ENCODE data around the gene FAM20B. TPM values are rescaled to one million over a fixed set of nuclear protein-coding genes. Genes with fewer than 3 reads are reported as not detected.

The FAM20B gene
- total RNA-seq, 2 experiments from 2014 or later: 25.5 to 27.2 TPM

- H3K27ac Mint-ChIP-seq: no peak overlapping the region
- no peaks in the 10 kb centered on the region for H3K36me3 Mint-ChIP-seq (ENCODE audit: low read depth)
- ChIA-PET CTCF (interaction anchor here (1.1 kb wide), 1 partner anchor 8 kb away, joined by 5 read pairs; no protein-coding TSS in a partner anchor), POLR2A (no interaction called here)
- H3K4me1 Mint-ChIP-seq: no peaks in the 10 kb centered on the region
- no peaks in the 10 kb centered on the region for H3K27me3 Mint-ChIP-seq
- DNase-seq: no peak
- H3K9me3 Mint-ChIP-seq: no peaks in the 10 kb centered on the region
- H3K4me3 Mint-ChIP-seq: no peak overlapping the region
Measured at GRCh38 chr1:179010671-179011070, 15.0 kb upstream of the FAM20B start.

- Mint-ChIP-seq H3K4me1 (peaks cover 4% of the 10 kb centered on the region), H3K27ac (no peak overlapping the region), H3K27me3 (no peaks in the 10 kb centered on the region), H3K36me3 (ENCODE audit: low read depth) (no peaks in the 10 kb centered on the region), H3K4me3 (no peak overlapping the region), H3K9me3 (no peaks in the 10 kb centered on the region)
- no peak for DNase-seq
- ChIA-PET POLR2A (no interaction called here), CTCF (no interaction called here)
Measured at GRCh38 chr1:179012038-179012437, 13.7 kb upstream of the FAM20B start.

GRCh38 chr1:179014123-179014522 lies 11.6 kb upstream of the FAM20B start:
- H3K9me3 Mint-ChIP-seq: no peaks in the 10 kb centered on the region

GRCh38 chr1:179015396-179015795 lies 10.3 kb upstream of the FAM20B start:
- CTCF ChIA-PET: interaction anchor here (0.7 kb wide), 1 partner anchor 353 kb away, joined by 4 read pairs; no protein-coding TSS in a partner anchor
- peaks cover 2% of the 10 kb centered on the region for H3K27me3 Mint-ChIP-seq
- no peak overlapping the region for H3K27ac Mint-ChIP-seq

More at GRCh38 chr1:179014123-179014522, 11.6 kb upstream of the FAM20B start:
- Mint-ChIP-seq H3K27me3 (peaks cover 2% of the 10 kb centered on the region), H3K36me3 (ENCODE audit: low read depth) (no peaks in the 10 kb centered on the region), H3K4me1 (peaks cover 6% of the 10 kb centered on the region), H3K4me3 (no peak overlapping the region), H3K27ac (no peak overlapping the region)
- ChIA-PET POLR2A (no interaction called here), CTCF (interaction anchor here (0.7 to 1.1 kb wide), 2 partner anchors 10 to 11 kb away, joined by 5 to 7 read pairs; no protein-coding TSS in a partner anchor)
- no peak for DNase-seq

GRCh38 chr1:179016706-179017382 lies 8.8 kb upstream of the FAM20B start:
- Mint-ChIP-seq H3K4me1 (peaks cover 6% of the 10 kb centered on the region), H3K9me3 (no peaks in the 10 kb centered on the region), H3K27me3 (peaks cover 2% of the 10 kb centered on the region), H3K36me3 (ENCODE audit: low read depth) (no peaks in the 10 kb centered on the region), H3K27ac (no peak overlapping the region), H3K4me3 (no peak overlapping the region)
- POLR2A ChIA-PET: no interaction called here
- no peak for DNase-seq
- CTCF ChIA-PET: interaction anchor here (1.3 kb wide), 1 partner anchor 14 kb away, joined by 7 read pairs; no protein-coding TSS in a partner anchor

More at GRCh38 chr1:179015396-179015795, 10.3 kb upstream of the FAM20B start:
- no peak for DNase-seq
- Mint-ChIP-seq H3K9me3 (no peaks in the 10 kb centered on the region), H3K4me1 (peaks cover 6% of the 10 kb centered on the region), H3K36me3 (ENCODE audit: low read depth) (no peaks in the 10 kb centered on the region), H3K4me3 (no peak overlapping the region)
- POLR2A ChIA-PET: no interaction called here

- H3K36me3 Mint-ChIP-seq (ENCODE audit: low read depth): no peaks in the 10 kb centered on the region
- H3K4me1 Mint-ChIP-seq: peaks cover 6% of the 10 kb centered on the region
- H3K4me3 Mint-ChIP-seq: no peak overlapping the region
- H3K27me3 Mint-ChIP-seq: peaks cover 6% of the 10 kb centered on the region
- no peak for DNase-seq
- POLR2A ChIA-PET: no interaction called here
- CTCF ChIA-PET: interaction anchor here (1.3 kb wide), 1 partner anchor 15 kb away, joined by 7 read pairs; no protein-coding TSS in a partner anchor
- H3K27ac Mint-ChIP-seq: no peak overlapping the region
- no peaks in the 10 kb centered on the region for H3K9me3 Mint-ChIP-seq
Measured at GRCh38 chr1:179017383-179018326, 8.0 kb upstream of the FAM20B start.

GRCh38 chr1:179021873-179022272 lies 3.8 kb upstream of the FAM20B start:
- no peaks in the 10 kb centered on the region for H3K9me3 Mint-ChIP-seq
- CTCF ChIA-PET: interaction anchor here (1.0 kb wide), 1 partner anchor 20 kb away, joined by 3 read pairs; no protein-coding TSS in a partner anchor

GRCh38 chr1:179023946-179024650 lies 1.6 kb upstream of the FAM20B start:
- Mint-ChIP-seq H3K4me3 (no peak overlapping the region), H3K36me3 (ENCODE audit: low read depth) (no peaks in the 10 kb centered on the region), H3K9me3 (no peaks in the 10 kb centered on the region), H3K27ac (no peak overlapping the region), H3K4me1 (peaks cover 28% of the 10 kb centered on the region), H3K27me3 (peaks cover 18% of the 10 kb centered on the region)
- DNase-seq: no peak
- CTCF ChIA-PET: interaction anchor here (1.4 to 1.5 kb wide), 2 partner anchors 10 to 21 kb away, joined by 3 to 5 read pairs; no protein-coding TSS in a partner anchor
- POLR2A ChIA-PET: interaction anchor here (1.0 to 1.6 kb wide), 2 partner anchors 57 to 62 kb away, joined by 3 to 5 read pairs; partner anchors contain the start of gene TOR3A

More at GRCh38 chr1:179021873-179022272, 3.8 kb upstream of the FAM20B start:
- POLR2A ChIA-PET: no interaction called here
- DNase-seq: no peak
- H3K36me3 Mint-ChIP-seq (ENCODE audit: low read depth): no peaks in the 10 kb centered on the region
- no peak overlapping the region for H3K4me3 Mint-ChIP-seq
- peaks cover 19% of the 10 kb centered on the region for H3K27me3 Mint-ChIP-seq
- no peak overlapping the region for H3K27ac Mint-ChIP-seq
- H3K4me1 Mint-ChIP-seq: peaks cover 15% of the 10 kb centered on the region

GRCh38 chr1:179025975-179026812 lies 500 bp downstream of the FAM20B start:
- Mint-ChIP-seq H3K27me3 (peaks cover 18% of the 10 kb centered on the region), H3K9me3 (no peaks in the 10 kb centered on the region), H3K4me3 (peak overlapping the region; percentile 89), H3K36me3 (ENCODE audit: low read depth) (no peaks in the 10 kb centered on the region), H3K27ac (peak overlapping the region; percentile 78), H3K4me1 (peaks cover 46% of the 10 kb centered on the region)
- POLR2A ChIA-PET: interaction anchor here (0.7 to 1.8 kb wide), 5 partner anchors 12 to 268 kb away, joined by 3 to 4 read pairs (median 3); partner anchors contain the start of gene TOR3A
- CTCF ChIA-PET: interaction anchor here (1.9 kb wide), 1 partner anchor 23 kb away, joined by 6 read pairs; no protein-coding TSS in a partner anchor
- peak; percentile 75 for DNase-seq

- Mint-ChIP-seq H3K36me3 (ENCODE audit: low read depth) (no peaks in the 10 kb centered on the region), H3K27me3 (peaks cover 18% of the 10 kb centered on the region), H3K4me1 (peaks cover 55% of the 10 kb centered on the region), H3K27ac (peak overlapping the region; percentile 78), H3K4me3 (peak overlapping the region; percentile 89), H3K9me3 (no peaks in the 10 kb centered on the region)
- ChIA-PET CTCF (interaction anchor here (1.9 kb wide), 1 partner anchor 24 kb away, joined by 6 read pairs; no protein-coding TSS in a partner anchor), POLR2A (interaction anchor here (0.7 to 1.8 kb wide), 6 partner anchors 12 to 267 kb away, joined by 3 to 4 read pairs (median 3); partner anchors contain the start of gene TOR3A)
- no peak for DNase-seq
Measured at GRCh38 chr1:179026813-179027669, 1.3 kb downstream of the FAM20B start.

GRCh38 chr1:179029321-179029759 lies 3.6 kb downstream of the FAM20B start:
- Mint-ChIP-seq H3K36me3 (ENCODE audit: low read depth) (no peaks in the 10 kb centered on the region), H3K4me1 (peaks cover 67% of the 10 kb centered on the region), H3K27me3 (peaks cover 4% of the 10 kb centered on the region), H3K27ac (no peak overlapping the region), H3K4me3 (no peak overlapping the region), H3K9me3 (no peaks in the 10 kb centered on the region)
- POLR2A ChIA-PET: interaction anchor here (0.9 to 1.3 kb wide), 3 partner anchors 14 to 54 kb away, joined by 3 to 5 read pairs (median 3); no protein-coding TSS in a partner anchor
- CTCF ChIA-PET: interaction anchor here (0.8 to 1.2 kb wide), 2 partner anchors 26 to 496 kb away, joined by 3 read pairs; no protein-coding TSS in a partner anchor
- no peak for DNase-seq

Data from activated CD4-positive, alpha-beta memory T cell treated with anti-CD3 and anti-CD28 coated beads, Interleukin-2, amount 10 ng/mL, durations not matched to agents 7 days and 5 days (primary cell).